Pancreas (tissue), 10 donors: ENCODE data around the gene NUMBL. TPM values are rescaled to one million over a fixed set of nuclear protein-coding genes. Genes with fewer than 3 reads are reported as not detected.
"Not testable (repeated sequence)": the region's sequence is repeated elsewhere in the genome, so short reads cannot be mapped to it uniquely, and the experiment has no call there.

ENCODE experiments used
- ATAC-seq, 4 donors: fragments of 200-7000 bp; cut with Tn5 transposase; one replicate each; pipeline versions ENCODE4 v1.8.0 to v1.9.1; 2020; ENCODE audit warnings: mild to moderate bottlenecking in 4 of 4, moderate library complexity in 4 of 4
- DNase-seq, 6 donors: peaks; one replicate each; pipeline ENCODE4 v3.0.0-alpha.2; 2020
- FAIRE-seq: peaks from 2 replicates; lab custom pipeline; 2012; peaks lifted over from hg19 to GRCh38; lab: Jason Lieb, UNC
- H3K27ac ChIP-seq, 4 donors: fragments of 200-600 bp; sonication (generic); 1 replicate in 3 of 4; 2 replicates in 1 of 4; pipeline versions ENCODE4 v1.5.0 to v1.8.0; 2020
- H3K27me3 ChIP-seq, 4 donors: fragments of 200-600 bp; one replicate each; pipeline ENCODE4 v1.8.0; 2021
- H3K36me3 ChIP-seq, 3 donors: fragments of 200-600 bp; sonication (generic) in 1 of 3; one replicate each; pipeline versions ENCODE4 v1.5.0 to v1.8.0; 2020 to 2021
- H3K4me1 ChIP-seq, 3 donors: fragments of 200-600 bp; one replicate each; pipeline ENCODE4 v1.8.0; 2021
- H3K4me3 ChIP-seq, 4 donors: fragments of 200-600 bp; sonication (generic) in 2 of 4; one replicate each; pipeline versions ENCODE4 v1.5.0 to v1.8.0; 2020 to 2021
- H3K9me3 ChIP-seq, 4 donors: fragments of 200-600 bp; one replicate each; pipeline ENCODE4 v1.8.0; 2021
- WGBS, 2 donors: extraction: QIAGEN DNeasy Blood & Tissue Kit; methylation state at CpG; one replicate each; pipeline ENCODE4 v1.1.7; 2013; 5-methylcytosine and 5-hydroxymethylcytosine counted together
- intact Hi-C, 3 donors: fragments of 100-400 bp; cut with DNase I; formaldehyde crosslinking; loops; one replicate each; pipeline versions ENCODE4 v1.11.1 to v1.14.2; 2022
- polyA plus RNA-seq, 2 donors: library from polyadenylated mRNA; stranded (reverse); fragments of 200-250 nt; gene quantifications; one replicate each; pipeline ENCODE4 v1.2.3, GENCODE V29; 2013
- total RNA-seq, 6 donors: library from RNA; stranded (reverse); fragmentation: NEBNext Ultra II Directional in 4 of 6; extraction: Animal tissue kit (Norgen Biotek cat#: 25700) in 4 of 6; gene quantifications; one replicate each; pipeline versions ENCODE4 v1.2.1 to v1.2.4, GENCODE V29; 2021 to 2023
- TF ChIP-seq, protein P1 (sequence below), 4 donors: fragments of 200-600 bp; sonication (generic) in 3 of 4; IDR thresholded peaks; one replicate each; pipeline versions ENCODE4 v1.5.0 to v1.8.0; 2021; ENCODE audit warnings: antibody characterized with exemption in 4 of 4
- donor health status: healthy with polysubstance abuse.
- donor health status: DM: no; HTN: no; CAD: no; lungs with moderate emphysema.
- donor health status: DM: no; HTN: no; CAD: no.
- donor health status: control.
- donor health status: control.
- donor health status: Bipolar disorder and iron deficiency.
- donor health status: DM: yes; HTN: yes; CAD: no.
- donor health status: DM: no; HTN: no; CAD: no.
- donor health status: DM: no; HTN: no; CAD: no.
- donor health status: DM: yes; HTN: yes; CAD: no.

NUMBL gene
- total and polyA plus RNA-seq, 8 donors: 3.2 to 19.1 (median 8.7) TPM

DNA sequence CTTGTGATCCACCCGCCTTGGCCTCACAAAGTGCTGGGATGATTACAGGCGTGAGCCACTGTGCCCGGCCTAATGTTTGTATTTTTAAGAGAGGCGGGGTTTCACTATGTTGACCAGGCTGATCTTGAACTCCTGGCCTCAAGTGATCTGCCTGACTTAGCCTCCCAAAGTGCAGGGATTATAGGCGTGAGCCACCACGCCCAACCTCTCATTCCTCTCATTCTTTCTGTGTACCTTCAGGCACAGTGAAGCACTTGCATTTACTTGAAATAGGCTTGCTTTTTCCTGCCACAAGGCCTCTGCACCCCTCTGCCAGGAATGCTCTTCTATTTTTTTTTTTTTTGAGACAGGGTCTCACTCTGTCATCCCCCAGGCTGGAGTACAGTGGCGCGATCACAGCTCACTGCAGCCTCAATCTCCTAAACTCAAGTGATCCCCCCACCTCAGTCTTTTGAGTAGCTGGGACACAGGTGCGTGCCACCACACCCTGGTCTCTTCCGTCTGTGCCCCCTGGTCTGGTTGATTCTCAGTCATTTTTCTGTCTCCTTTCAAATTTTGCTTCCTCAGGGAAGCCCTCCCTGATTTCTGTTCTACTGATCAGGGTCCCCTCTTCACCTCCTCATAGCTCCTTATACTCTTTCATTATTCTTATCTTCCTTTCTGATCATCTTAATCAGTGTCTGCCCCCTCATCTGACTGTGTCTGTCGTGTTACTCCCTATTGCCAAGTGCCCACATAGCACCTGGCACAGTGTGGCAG lies 44.7 kb upstream of the NUMBL start:
- H3K36me3 ChIP-seq: peaks cover 6 to 79% (median 41%) of the 10 kb centered on the region in 3 donors
- intact Hi-C loops: no loop called here
- no peaks in the 10 kb centered on the region for H3K4me1 ChIP-seq
- no peak overlapping the region for H3K27ac ChIP-seq
- 93 to 96% methylated on average over 11 of the region's 11 CpGs for WGBS, 2 donors
- no peaks in the 10 kb centered on the region for H3K27me3 ChIP-seq
- TF ChIP-seq, protein P1, sequence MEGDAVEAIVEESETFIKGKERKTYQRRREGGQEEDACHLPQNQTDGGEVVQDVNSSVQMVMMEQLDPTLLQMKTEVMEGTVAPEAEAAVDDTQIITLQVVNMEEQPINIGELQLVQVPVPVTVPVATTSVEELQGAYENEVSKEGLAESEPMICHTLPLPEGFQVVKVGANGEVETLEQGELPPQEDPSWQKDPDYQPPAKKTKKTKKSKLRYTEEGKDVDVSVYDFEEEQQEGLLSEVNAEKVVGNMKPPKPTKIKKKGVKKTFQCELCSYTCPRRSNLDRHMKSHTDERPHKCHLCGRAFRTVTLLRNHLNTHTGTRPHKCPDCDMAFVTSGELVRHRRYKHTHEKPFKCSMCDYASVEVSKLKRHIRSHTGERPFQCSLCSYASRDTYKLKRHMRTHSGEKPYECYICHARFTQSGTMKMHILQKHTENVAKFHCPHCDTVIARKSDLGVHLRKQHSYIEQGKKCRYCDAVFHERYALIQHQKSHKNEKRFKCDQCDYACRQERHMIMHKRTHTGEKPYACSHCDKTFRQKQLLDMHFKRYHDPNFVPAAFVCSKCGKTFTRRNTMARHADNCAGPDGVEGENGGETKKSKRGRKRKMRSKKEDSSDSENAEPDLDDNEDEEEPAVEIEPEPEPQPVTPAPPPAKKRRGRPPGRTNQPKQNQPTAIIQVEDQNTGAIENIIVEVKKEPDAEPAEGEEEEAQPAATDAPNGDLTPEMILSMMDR (IDR thresholded peaks at IDR 0.05): no peak
- no peak for DNase-seq
- no peak for FAIRE-seq
- no peak overlapping the region for H3K4me3 ChIP-seq
- no peak for ATAC-seq
- H3K9me3 ChIP-seq: no peaks in the 10 kb centered on the region

DNA sequence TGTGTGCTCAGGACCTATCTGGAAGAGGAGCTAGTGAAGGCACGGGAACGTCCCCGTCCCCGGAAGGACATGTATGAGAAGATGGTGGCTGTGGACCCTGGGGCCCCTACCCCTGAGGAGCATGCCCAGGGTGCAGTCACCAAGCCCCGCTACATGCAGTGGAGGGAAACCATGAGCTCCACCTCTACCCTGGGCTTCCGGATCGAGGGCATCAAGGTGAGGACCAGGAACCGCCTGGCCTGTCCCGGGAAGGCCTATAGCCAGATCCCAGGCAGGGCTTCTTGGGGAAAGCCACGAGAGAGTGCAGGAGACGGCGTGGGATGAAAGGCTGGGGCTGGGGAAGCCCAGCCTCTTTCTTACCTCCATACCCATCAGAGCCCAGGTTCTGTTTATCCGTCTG lies 42.7 kb upstream of the NUMBL start:
- ATAC-seq: no peak
- FAIRE-seq: no peak
- Histone ChIP-seq H3K27ac (no peak overlapping the region), H3K4me3 (no peak overlapping the region), H3K9me3 (no peaks in the 10 kb centered on the region), H3K4me1 (no peaks in the 10 kb centered on the region), H3K27me3 (no peaks in the 10 kb centered on the region), H3K36me3 (peaks cover 6 to 84% (median 34%) of the 10 kb centered on the region in 3 donors)
- TF ChIP-seq, protein P1 (IDR thresholded peaks at IDR 0.05): no peak
- intact Hi-C loops: no loop called here
- DNase-seq: no peak
- 91 to 92% methylated on average over 13 of the region's 13 CpGs for WGBS, 2 donors

DNA sequence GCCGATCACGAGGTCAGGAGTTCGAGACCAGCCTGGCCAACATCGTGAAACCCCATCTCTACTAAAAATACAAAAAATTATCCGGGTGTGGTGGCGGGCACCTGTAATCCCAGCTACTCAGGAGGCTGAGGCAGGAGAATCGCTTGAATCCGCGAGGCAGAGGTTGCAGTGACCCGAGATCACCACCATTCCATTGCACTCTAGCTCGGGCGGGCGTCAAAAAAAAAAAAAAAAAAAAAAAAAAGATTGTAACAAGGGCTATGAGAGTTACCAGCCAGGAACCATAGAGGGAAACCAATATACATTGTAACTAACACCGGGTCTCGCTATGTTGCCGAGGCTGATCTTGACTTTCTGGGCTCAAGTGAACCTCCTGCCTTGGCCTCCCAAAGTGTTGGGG lies 41.9 kb upstream of the NUMBL start:
- ATAC-seq, FAIRE-seq: not testable (repeated sequence)
- WGBS, 2 donors: 96% methylated on average over 16 of the region's 16 CpGs

DNA sequence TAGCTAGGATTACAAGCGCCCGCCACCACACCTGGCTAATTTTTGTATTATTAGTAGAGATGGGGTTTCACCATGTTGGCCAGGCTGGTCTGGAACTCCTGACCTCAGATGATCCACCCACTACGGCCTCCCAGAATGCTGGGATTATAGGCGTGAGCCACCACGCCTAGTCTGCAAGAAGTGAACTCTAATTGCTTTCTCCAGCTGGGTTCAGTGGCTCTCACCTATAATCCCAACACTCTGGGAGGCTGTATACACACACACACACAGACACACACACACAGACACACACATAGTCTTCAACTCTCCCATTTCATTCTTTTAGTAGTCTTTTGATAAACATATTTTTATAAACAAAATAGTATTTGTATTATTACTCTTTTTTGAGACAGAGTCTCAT lies 39.6 kb upstream of the NUMBL start:
- peaks cover 6 to 90% (median 26%) of the 10 kb centered on the region in 3 donors for H3K36me3 ChIP-seq
- H3K4me1 ChIP-seq, DNase-seq, ATAC-seq, H3K27me3 ChIP-seq, intact Hi-C loops, H3K4me3 ChIP-seq, FAIRE-seq, H3K27ac ChIP-seq, H3K9me3 ChIP-seq: not testable (repeated sequence)
- WGBS, 2 donors: 88 to 94% methylated on average over 5 of the region's 5 CpGs

More for the DNA sequence above, 41.9 kb upstream of the NUMBL start:
- DNase-seq, intact Hi-C loops, H3K4me1 ChIP-seq, H3K27ac ChIP-seq, H3K9me3 ChIP-seq, H3K4me3 ChIP-seq, H3K27me3 ChIP-seq: not testable (repeated sequence)
- peaks cover 6 to 88% (median 31%) of the 10 kb centered on the region in 3 donors for H3K36me3 ChIP-seq

DNA sequence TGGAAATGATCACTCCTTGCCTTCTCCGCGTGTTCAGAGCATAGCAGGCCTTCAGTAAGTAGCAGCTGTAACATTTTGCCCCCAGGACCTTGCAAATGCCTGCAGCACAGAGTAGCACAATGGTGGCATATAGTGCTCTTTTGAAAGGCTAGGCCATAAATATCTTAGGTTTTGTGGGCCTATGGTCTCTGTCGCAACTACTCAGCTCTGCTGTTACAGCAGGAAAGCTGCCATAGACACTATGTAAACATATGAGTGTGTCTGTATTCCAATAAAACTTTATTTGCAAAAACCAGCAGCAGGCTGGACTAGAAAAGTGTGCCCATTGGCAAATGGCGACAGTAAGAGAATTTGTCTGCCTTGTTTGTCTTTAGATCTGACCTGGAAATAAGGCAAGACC lies 35.8 kb upstream of the NUMBL start:
- peaks cover 0 to 10% (median 0%) of the 10 kb centered on the region in 3 donors for H3K4me1 ChIP-seq
- no peak overlapping the region for H3K27ac ChIP-seq
- H3K4me3 ChIP-seq: no peak overlapping the region
- no peak for FAIRE-seq
- intact Hi-C loops: no loop called here
- peaks cover 0 to 55% (median 18%) of the 10 kb centered on the region in 3 donors for H3K36me3 ChIP-seq
- DNase-seq: no peak
- 96 to 99% methylated on average over 4 of the region's 4 CpGs for WGBS, 2 donors
- no peaks in the 10 kb centered on the region for H3K27me3 ChIP-seq
- ATAC-seq: no peak
- TF ChIP-seq, protein P1 (IDR thresholded peaks at IDR 0.05): no peak
- no peaks in the 10 kb centered on the region for H3K9me3 ChIP-seq

DNA sequence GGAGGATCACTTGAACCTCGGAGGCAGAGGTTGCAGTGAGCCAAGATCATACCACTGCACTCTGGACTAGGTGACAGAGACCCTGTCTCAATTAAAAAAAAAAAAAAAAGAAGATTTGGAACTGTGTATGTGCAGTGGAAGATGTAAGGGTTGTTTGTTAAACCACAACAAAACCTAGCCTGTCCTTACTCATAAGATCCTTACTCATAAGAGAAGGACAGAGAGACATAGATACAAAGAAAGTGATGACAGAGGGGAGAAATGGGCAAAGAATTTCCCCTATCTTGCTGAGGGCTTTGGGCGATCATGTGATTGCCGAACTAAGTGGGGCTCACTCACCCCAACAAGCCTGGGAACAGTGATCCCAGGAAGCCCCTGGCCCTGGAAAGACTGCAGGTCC lies 34.4 kb upstream of the NUMBL start:
- no peak overlapping the region for H3K4me3 ChIP-seq
- peaks cover 0 to 41% (median 5%) of the 10 kb centered on the region in 3 donors for H3K36me3 ChIP-seq
- TF ChIP-seq, protein P1 (IDR thresholded peaks at IDR 0.05): no peak

More for the DNA sequence above, 34.4 kb upstream of the NUMBL start:
- Histone ChIP-seq H3K9me3 (no peaks in the 10 kb centered on the region), H3K4me1 (peaks cover 13 to 24% (median 13%) of the 10 kb centered on the region in 3 donors), H3K27me3 (no peaks in the 10 kb centered on the region), H3K27ac (no peak overlapping the region)
- DNase-seq (no peak), FAIRE-seq (no peak), ATAC-seq (no peak)
- intact Hi-C loops: no loop called here
- WGBS, 2 donors: 90 to 100% methylated on average over 3 of the region's 3 CpGs
